OCI-LY3 (cell line): ENCODE data around the gene KRT10.

Source experiments
- CTCF ChIP-seq: fragments of 200-600, 300-600 bp; sonication (generic); IDR thresholded peaks from 2 replicates; pipeline ENCODE4 v1.5.1; 2014; ENCODE audit warnings: antibody characterized with exemption, low read length, low read depth
- EZH2phosphoT487 ChIP-seq: fragments of 200-600 bp; shearing (Covaris generic); IDR thresholded peaks from 2 replicates; pipeline ENCODE4 v1.6.1; 2018; ENCODE audit warnings: antibody characterized with exemption, mixed run types, low read depth

DNA sequence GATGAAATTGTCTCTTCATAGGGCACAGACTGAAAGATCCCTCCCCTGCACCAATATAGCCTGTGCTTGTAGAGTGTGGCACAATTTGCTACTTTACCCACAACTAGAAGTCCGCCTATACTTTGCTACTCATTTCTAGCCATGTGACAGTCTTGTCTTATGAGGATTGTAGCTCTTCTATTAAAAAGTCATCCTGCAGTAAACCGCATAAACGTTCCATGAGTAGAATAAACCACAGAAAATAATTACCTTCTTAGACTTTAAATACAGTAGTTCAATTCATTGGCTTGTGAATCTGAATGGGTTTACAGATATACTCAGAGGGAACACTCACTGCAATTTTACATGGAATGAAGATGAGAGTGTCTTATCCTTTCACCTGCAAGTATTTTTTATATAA, 44.4 kb downstream of the KRT10 start:
- TF ChIP-seq CTCF = no peak
- no peak for TF ChIP-seq EZH2phosphoT487
